Glutamatergic neuron (in vitro differentiated cells): ENCODE measurements around the gene NTM. TPM values are rescaled to one million over a fixed set of nuclear protein-coding genes. Genes with fewer than 3 reads are reported as not detected.
A peak's percentile ranks its signal among the peaks of the same experiment; 100 is the strongest.

ENCODE experiments used
- DNase-seq: peaks from one replicate; pipeline ENCODE4 v3.0.0; 2022
- H3K27ac Mint-ChIP-seq: one replicate; pipeline ENCODE4 v1.8.0; 2020; ENCODE audit warnings: mild to moderate bottlenecking, mixed read lengths, inconsistent platforms; ENCODE audit not compliant: unreplicated experiment
- H3K27me3 Mint-ChIP-seq: one replicate; pipeline ENCODE4 v1.8.0; 2020; ENCODE audit warnings: mild to moderate bottlenecking, moderate library complexity, mixed read lengths, inconsistent platforms; ENCODE audit not compliant: unreplicated experiment
- H3K36me3 Mint-ChIP-seq: one replicate; pipeline ENCODE4 v1.8.0; 2020; ENCODE audit warnings: mild to moderate bottlenecking, mixed read lengths, inconsistent platforms; ENCODE audit not compliant: unreplicated experiment
- H3K4me1 Mint-ChIP-seq: one replicate; pipeline ENCODE4 v1.8.0; 2020; ENCODE audit warnings: mild to moderate bottlenecking, low read depth, mixed read lengths, inconsistent platforms; ENCODE audit not compliant: unreplicated experiment
- H3K4me3 Mint-ChIP-seq: one replicate; pipeline ENCODE4 v1.8.0; 2020; ENCODE audit warnings: mild to moderate bottlenecking, mixed read lengths, inconsistent platforms; ENCODE audit not compliant: unreplicated experiment
- H3K9me3 Mint-ChIP-seq: one replicate; pipeline ENCODE4 v1.8.0; 2020; ENCODE audit warnings: mild to moderate bottlenecking, moderate library complexity, mixed read lengths, inconsistent platforms; ENCODE audit not compliant: unreplicated experiment
- CTCF ChIP-seq: fragments of 200-600 bp; sonication (generic); IDR thresholded peaks from one replicate; pipeline ENCODE4 v1.5.0; 2021; ENCODE audit not compliant: partially characterized antibody, unreplicated experiment
- total RNA-seq: library from RNA; stranded (reverse); fragmentation: NEBNext Ultra II Directional; extraction: Animal tissue kit (Norgen Biotek cat#: 25700); gene quantifications from one replicate; pipeline ENCODE4 v1.2.1, GENCODE V29; 2021; ENCODE audit not compliant: unreplicated experiment

Gene NTM
- total RNA-seq, 1 donor from 2014 or later: 1.2 TPM

- Mint-ChIP-seq H3K36me3 (no peaks in the 10 kb centered on the region), H3K9me3 (no peaks in the 10 kb centered on the region), H3K27me3 (no peaks in the 10 kb centered on the region), H3K4me1 (no peaks in the 10 kb centered on the region), H3K4me3 (no peak overlapping the region), H3K27ac (no peak overlapping the region)
- TF ChIP-seq CTCF: no peak
- no peak for DNase-seq
These were observed 724.2 kb downstream of the NTM start for GRCh38 chr11:132094598-132094997.

DNA sequence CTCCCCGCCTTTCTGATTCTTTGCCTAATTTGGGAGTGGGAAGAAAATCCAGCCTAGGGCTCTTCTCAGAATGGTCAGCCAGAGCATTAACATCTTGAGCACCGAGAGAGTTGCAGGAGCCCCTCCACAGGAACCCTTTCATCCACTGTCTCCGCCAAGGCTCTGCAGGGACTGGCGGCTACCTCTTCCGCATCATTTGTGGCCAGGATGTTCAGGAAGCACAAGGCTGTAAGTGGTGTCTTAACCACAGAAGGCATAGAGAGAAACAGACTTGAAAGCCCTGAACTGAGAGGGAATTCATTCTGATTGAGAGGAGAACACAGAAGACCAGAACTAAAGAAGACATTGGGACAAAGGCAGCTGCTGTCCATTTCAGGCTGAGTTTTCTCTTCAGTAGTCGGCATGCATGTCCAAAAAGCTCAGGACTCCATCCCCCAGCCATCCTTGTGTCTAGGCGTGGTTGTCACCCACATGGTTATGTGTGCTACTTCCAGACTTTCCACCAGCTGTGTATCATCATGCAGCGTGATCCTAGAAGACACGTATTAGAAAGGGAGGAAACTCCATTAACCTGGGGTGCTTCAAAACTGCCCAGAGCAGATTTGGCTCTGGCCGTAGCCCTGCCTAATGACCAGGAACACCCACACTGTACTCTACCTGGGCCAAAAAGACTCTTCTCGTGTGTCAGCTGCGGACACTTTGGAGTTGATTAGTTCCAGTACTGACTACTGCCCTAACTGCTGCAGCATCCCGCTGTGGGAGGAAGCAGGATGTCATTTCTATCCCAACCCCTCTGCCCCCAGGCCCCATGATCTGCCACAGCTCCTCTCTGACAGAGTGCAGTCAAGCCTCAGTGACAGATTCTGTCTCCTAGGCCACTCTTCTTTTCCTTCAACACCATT lies 725.1 kb downstream of the NTM start:
- no peak for DNase-seq
- H3K27ac Mint-ChIP-seq: no peak overlapping the region

GRCh38 chr11:132096132-132096825 lies 725.9 kb downstream of the NTM start:
- Mint-ChIP-seq H3K4me3 (no peak overlapping the region), H3K36me3 (no peaks in the 10 kb centered on the region), H3K4me1 (peaks cover 2% of the 10 kb centered on the region), H3K9me3 (no peaks in the 10 kb centered on the region), H3K27me3 (peaks cover 2% of the 10 kb centered on the region), H3K27ac (no peak overlapping the region)
- TF ChIP-seq CTCF: no peak
- DNase-seq: no peak

More for the DNA sequence above, 725.1 kb downstream of the NTM start:
- no peak for TF ChIP-seq CTCF
- Mint-ChIP-seq H3K36me3 (no peaks in the 10 kb centered on the region), H3K9me3 (no peaks in the 10 kb centered on the region), H3K4me1 (no peaks in the 10 kb centered on the region), H3K4me3 (no peak overlapping the region), H3K27me3 (peaks cover 2% of the 10 kb centered on the region)

GRCh38 chr11:132099692-132100091 lies 729.3 kb downstream of the NTM start:
- Mint-ChIP-seq H3K36me3 (no peaks in the 10 kb centered on the region), H3K9me3 (no peaks in the 10 kb centered on the region), H3K4me3 (no peak overlapping the region), H3K4me1 (peaks cover 3% of the 10 kb centered on the region), H3K27me3 (peaks cover 2% of the 10 kb centered on the region), H3K27ac (no peak overlapping the region)
- DNase-seq: peak; percentile 64
- TF ChIP-seq CTCF: peak; percentile 73

DNA sequence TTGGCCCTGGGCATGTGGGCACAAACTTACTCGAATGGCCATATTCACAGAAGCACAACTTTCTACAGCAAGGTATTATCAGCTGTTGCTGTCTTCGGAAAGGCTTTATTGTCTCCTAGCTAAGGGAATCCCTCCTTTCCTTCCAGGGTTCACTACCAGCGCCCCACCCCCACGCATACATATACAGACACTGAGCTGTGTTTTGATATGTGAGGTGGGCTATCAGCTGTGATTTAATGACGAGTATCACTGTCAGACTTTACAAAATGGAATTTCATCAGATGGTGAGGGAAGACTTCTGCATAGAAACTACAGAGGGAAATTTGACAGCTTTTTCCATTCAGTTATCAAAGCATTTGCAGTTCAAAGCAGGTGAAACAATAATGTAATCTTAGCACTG lies 730.2 kb downstream of the NTM start:
- Mint-ChIP-seq H3K4me3 (no peak overlapping the region), H3K9me3 (no peaks in the 10 kb centered on the region), H3K27ac (no peak overlapping the region), H3K36me3 (no peaks in the 10 kb centered on the region), H3K4me1 (peaks cover 3% of the 10 kb centered on the region), H3K27me3 (peaks cover 4% of the 10 kb centered on the region)
- DNase-seq: no peak
- no peak for TF ChIP-seq CTCF
